Fibroblast of lung (primary cell): Measurements from ENCODE around the gene EMC6.

ENCODE experiments used
- EZH2 ChIP-seq: IDR thresholded peaks from 2 replicates; pipeline ENCODE4 v1.5.1; 2012; ENCODE audit warnings: low read length, control low read depth, mild to moderate bottlenecking; ENCODE audit errors: missing control alignments
- TF ChIP-seq, protein P1 (sequence below), 2 donors: IDR thresholded peaks in 1 of 2; conservative IDR thresholded peaks in 1 of 2; 1 replicate in 1 of 2; 2 replicates in 1 of 2; pipeline ENCODE4 v1.5.1; 2011 to 2012; ENCODE audit warnings: low read length in 2 of 2, control low read depth in 1 of 2, inconsistent platforms in 1 of 2, low read depth in 1 of 2, mild to moderate bottlenecking in 1 of 2

DNA sequence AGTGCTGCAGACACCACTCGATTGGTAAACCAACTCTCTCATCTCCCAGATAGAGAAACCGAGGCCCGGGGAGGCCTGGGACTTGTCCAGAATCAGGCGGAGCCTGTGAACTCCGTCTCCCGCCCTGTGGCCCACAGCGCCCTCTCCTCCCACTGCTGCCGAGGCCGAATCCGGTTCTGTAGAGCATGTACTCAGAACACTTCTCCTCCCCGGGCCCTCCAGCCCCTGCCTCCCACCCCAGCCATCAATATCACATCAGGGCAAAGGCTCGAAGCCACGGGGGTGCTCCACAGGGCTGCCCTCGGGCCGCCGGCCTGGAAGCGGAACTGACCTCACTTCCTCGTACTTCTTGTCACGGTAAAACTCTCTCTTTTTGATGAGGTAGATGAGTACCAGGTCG is 13.0 kb downstream of the EMC6 start:
- TF ChIP-seq, protein P1, sequence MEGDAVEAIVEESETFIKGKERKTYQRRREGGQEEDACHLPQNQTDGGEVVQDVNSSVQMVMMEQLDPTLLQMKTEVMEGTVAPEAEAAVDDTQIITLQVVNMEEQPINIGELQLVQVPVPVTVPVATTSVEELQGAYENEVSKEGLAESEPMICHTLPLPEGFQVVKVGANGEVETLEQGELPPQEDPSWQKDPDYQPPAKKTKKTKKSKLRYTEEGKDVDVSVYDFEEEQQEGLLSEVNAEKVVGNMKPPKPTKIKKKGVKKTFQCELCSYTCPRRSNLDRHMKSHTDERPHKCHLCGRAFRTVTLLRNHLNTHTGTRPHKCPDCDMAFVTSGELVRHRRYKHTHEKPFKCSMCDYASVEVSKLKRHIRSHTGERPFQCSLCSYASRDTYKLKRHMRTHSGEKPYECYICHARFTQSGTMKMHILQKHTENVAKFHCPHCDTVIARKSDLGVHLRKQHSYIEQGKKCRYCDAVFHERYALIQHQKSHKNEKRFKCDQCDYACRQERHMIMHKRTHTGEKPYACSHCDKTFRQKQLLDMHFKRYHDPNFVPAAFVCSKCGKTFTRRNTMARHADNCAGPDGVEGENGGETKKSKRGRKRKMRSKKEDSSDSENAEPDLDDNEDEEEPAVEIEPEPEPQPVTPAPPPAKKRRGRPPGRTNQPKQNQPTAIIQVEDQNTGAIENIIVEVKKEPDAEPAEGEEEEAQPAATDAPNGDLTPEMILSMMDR (conservative IDR thresholded peaks at IDR 0.05 in 1 of 2, IDR thresholded peaks at IDR 0.05 in 1 of 2; ENCODE audit: low read depth in 1 of 2, low read length in 2 of 2), result no peak
- TF ChIP-seq EZH2, result no peak
